ENCODE results near the gene RPTOR.

- TF ChIP-seq GATA2 (IDR thresholded peaks at IDR 0.05; ENCODE audit: low read depth, low read length) (no peak), GATA3 (IDR thresholded peaks at IDR 0.05; ENCODE audit: low read depth, low read length) (no peak)
Measured at GRCh38 chr17:80839511-80839941, 294.9 kb downstream of the RPTOR start.
